Heart left ventricle (tissue), 16 donors: ENCODE data around the gene NISCH. TPM values are rescaled to one million over a fixed set of nuclear protein-coding genes. Genes with fewer than 3 reads are reported as not detected.

ENCODE experiments used
- ATAC-seq, 4 donors: fragments of 200-7000 bp; cut with Tn5 transposase; one replicate each; pipeline ENCODE4 v1.9.1; 2020 to 2022; ENCODE audit warnings: moderate library complexity in 4 of 4, mild to moderate bottlenecking in 3 of 4, moderate number of reproducible peaks in 1 of 4
- DNase-seq, 5 donors: peaks; one replicate each; pipeline ENCODE4 v3.0.0-alpha.2; 2020
- H3K27ac ChIP-seq, 12 donors: fragments of 200-600 bp; sonication (generic) in 4 of 12; one replicate each; pipeline versions ENCODE4 v1.5.0 to v1.8.0; 2016 to 2022; ENCODE audit warnings: mild to moderate bottlenecking in 2 of 12
- H3K27me3 ChIP-seq, 9 donors: fragments of 200-600 bp; sonication (generic) in 2 of 9; one replicate each; pipeline versions ENCODE4 v1.5.1 to v1.8.0; 2016 to 2022; ENCODE audit warnings: mild to moderate bottlenecking in 3 of 9
- H3K36me3 ChIP-seq, 9 donors: fragments of 200-600 bp; sonication (generic) in 2 of 9; one replicate each; pipeline versions ENCODE4 v1.5.0 to v1.8.0; 2018 to 2022; ENCODE audit warnings: mild to moderate bottlenecking in 2 of 9
- H3K4me1 ChIP-seq, 12 donors: fragments of 200-600 bp; sonication (generic) in 4 of 12; one replicate each; pipeline versions ENCODE4 v1.5.0 to v1.8.0; 2016 to 2022; ENCODE audit warnings: mild to moderate bottlenecking in 3 of 12
- H3K4me3 ChIP-seq, 12 donors: fragments of 200-600 bp; sonication (generic) in 4 of 12; one replicate each; pipeline versions ENCODE4 v1.5.0 to v1.8.0; 2017 to 2022; ENCODE audit warnings: mild to moderate bottlenecking in 9 of 12, moderate library complexity in 4 of 12
- H3K9me3 ChIP-seq, 12 donors: fragments of 200-600 bp; sonication (generic) in 4 of 12; one replicate each; pipeline versions ENCODE4 v1.5.0 to v1.8.0; 2016 to 2022; ENCODE audit warnings: mild to moderate bottlenecking in 1 of 12
- CTCF ChIP-seq, 12 donors: fragments of 200-600 bp; sonication (generic) in 4 of 12; IDR thresholded peaks; one replicate each; pipeline versions ENCODE4 v1.5.0 to v1.8.0; 2018 to 2022; ENCODE audit warnings: antibody characterized with exemption in 12 of 12, mild to moderate bottlenecking in 5 of 12
- POLR2A ChIP-seq, 2 donors: fragments of 450-650 bp; IDR thresholded peaks; one replicate each; pipeline ENCODE4 v1.6.1; 2017; ENCODE audit warnings: antibody characterized with exemption in 2 of 2, mild to moderate bottlenecking in 2 of 2, moderate library complexity in 2 of 2
- WGBS, 4 donors: extraction: QIAGEN DNeasy Blood & Tissue Kit in 2 of 4; methylation state at CpG; one replicate each; pipeline versions ENCODE4 v1.1.5 to v1.1.7; 2013 to 2018; 5-methylcytosine and 5-hydroxymethylcytosine counted together
- intact Hi-C, 10 donors: fragments of 100-400 bp; cut with DNase I; formaldehyde crosslinking; loops; one replicate each; pipeline versions ENCODE4 v1.11.1 to v1.14.2; 2022
- polyA plus RNA-seq, 2 donors: library from polyadenylated mRNA; stranded (reverse); fragments of 200-250 nt; gene quantifications; one replicate each; pipeline ENCODE4 v1.2.3, GENCODE V29; 2013
- total RNA-seq, 9 donors: library from RNA; depleted of rRNA in 2 of 9; stranded (reverse); fragments of >200 nt in 2 of 9; fragmentation: NEBNext Ultra II Directional in 3 of 9; extraction: Animal tissue kit (Norgen Biotek cat#: 25700) in 3 of 9; gene quantifications; one replicate each; pipeline versions ENCODE4 v1.1.0 to v1.2.4, GENCODE V29; 2016 to 2023
- donor health status: ischemic (EF 13 %, LVEDD 7.1; RV severe dilation, severe dysfunction).
- donor health status: healthy with polysubstance abuse.
- donor health status: DM: no; HTN: yes; CAD: no.
- donor health status: DM: no; HTN: no; CAD: no.
- donor health status: ischemic (EF 25% LVEDD 6.9; RV normal size, moderate dysfunction).
- donor health status: ischemic (EF 25% LVEDD 5.7; RV mildly dilated, moderate dysfunction).
- donor health status: healthy.
- donor health status: DM: yes; HTN: yes; CAD: no.
- donor health status: ischemic (EF 35%, LVEDD 5.7; RV mildly dilated, moderate dysfunction).
- donor health status: nonischemic (EF 11% LVEDD 7.7; RV severe dilation, severe dysfunction).
- donor health status: DM: yes; HTN: yes; CAD: no.
- donor health status: PGD.
- donor health status: ischemic (EF 29% LVEDD 5.4; RV normal size, mild dysfunction).
- donor health status: nonischemic (EF 23%, LVEDD 6.1; RV moderate dilation, normal function).

Gene NISCH
- total and polyA plus RNA-seq, 11 donors: 28.8 to 56.2 (median 42.0) TPM

DNA sequence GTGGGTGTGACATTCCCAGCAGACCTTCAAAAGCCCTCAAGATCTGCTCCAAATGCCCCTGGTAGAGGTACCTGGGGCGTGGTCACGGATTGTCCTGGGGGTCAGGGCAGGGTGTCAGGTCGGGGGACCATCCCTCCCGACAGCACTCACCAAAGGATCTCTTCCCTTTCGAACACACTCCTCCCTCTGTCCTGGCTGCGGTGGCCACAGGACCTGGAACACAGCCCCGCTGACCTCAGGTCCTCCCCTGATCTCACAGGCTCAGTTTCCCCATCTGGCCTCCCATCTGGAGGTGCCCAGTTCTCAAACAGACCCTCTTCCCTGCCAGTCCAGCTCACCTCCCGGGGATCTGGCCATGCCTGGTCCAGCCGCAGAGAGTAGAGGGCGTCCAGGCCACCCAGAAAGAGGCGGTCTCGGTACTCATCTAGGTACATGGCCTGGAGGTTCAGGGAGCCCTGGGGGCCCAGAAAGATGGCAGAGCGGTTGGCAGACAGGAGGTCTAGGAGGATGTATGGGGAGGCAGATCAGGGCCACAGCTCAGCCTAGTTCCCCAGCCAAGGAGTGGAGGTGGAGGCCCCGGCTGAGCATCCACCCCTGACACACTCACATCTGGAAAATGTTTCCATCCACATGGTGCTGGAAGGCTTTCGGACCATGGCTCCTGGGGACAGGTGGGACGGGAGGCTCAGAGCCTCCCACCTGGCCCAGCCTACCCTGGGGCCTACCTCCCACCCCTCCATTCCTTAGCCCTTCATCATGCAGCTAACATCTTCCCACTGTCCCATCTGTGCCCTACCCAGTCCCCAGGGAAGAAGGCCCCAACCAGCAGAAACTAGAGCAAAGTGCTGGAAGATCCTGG is 12.8 kb upstream of the NISCH start:
- Histone ChIP-seq H3K4me1 (peaks cover 0 to 26% (median 14%) of the 10 kb centered on the region in 12 donors), H3K27ac (peak overlapping the region in 8 of 12 donors; percentile 19 to 59 (median 38)), H3K4me3 (peak overlapping the region in 11 of 12 donors; percentile 8 to 52 (median 42)), H3K36me3 (peaks cover 0 to 5% (median 0%) of the 10 kb centered on the region in 9 donors), H3K9me3 (no peaks in the 10 kb centered on the region), H3K27me3 (no peaks in the 10 kb centered on the region)
- DNase-seq (peak in 2 of 5 donors; percentile 11 to 52), ATAC-seq (no peak)
- WGBS, 4 donors: 88 to 95% (median 93%) methylated on average over 14 to 16 of the region's 16 CpGs
- intact Hi-C loops: no loop called here
- TF ChIP-seq POLR2A (IDR thresholded peaks at IDR 0.05): no peak
- TF ChIP-seq CTCF (IDR thresholded peaks at IDR 0.05): no peak

- Histone ChIP-seq H3K4me3 (peak overlapping the region in 11 of 12 donors; percentile 8 to 52 (median 42)), H3K27ac (peak overlapping the region in 7 of 12 donors; percentile 19 to 59 (median 52)), H3K9me3 (no peaks in the 10 kb centered on the region), H3K27me3 (no peaks in the 10 kb centered on the region), H3K4me1 (peaks cover 0 to 26% (median 14%) of the 10 kb centered on the region in 12 donors), H3K36me3 (peaks cover 0 to 5% (median 0%) of the 10 kb centered on the region in 9 donors)
- ATAC-seq (no peak), DNase-seq (peak in 1 of 5 donors; percentile 52)
- intact Hi-C loops: no loop called here
- no peak for TF ChIP-seq POLR2A (IDR thresholded peaks at IDR 0.05)
- no peak for TF ChIP-seq CTCF (IDR thresholded peaks at IDR 0.05)
- WGBS, 4 donors: 81 to 94% (median 89%) methylated on average over 8 of the region's 8 CpGs
These were observed 12.2 kb upstream of the NISCH start for GRCh38 chr3:52443268-52443610.

DNA sequence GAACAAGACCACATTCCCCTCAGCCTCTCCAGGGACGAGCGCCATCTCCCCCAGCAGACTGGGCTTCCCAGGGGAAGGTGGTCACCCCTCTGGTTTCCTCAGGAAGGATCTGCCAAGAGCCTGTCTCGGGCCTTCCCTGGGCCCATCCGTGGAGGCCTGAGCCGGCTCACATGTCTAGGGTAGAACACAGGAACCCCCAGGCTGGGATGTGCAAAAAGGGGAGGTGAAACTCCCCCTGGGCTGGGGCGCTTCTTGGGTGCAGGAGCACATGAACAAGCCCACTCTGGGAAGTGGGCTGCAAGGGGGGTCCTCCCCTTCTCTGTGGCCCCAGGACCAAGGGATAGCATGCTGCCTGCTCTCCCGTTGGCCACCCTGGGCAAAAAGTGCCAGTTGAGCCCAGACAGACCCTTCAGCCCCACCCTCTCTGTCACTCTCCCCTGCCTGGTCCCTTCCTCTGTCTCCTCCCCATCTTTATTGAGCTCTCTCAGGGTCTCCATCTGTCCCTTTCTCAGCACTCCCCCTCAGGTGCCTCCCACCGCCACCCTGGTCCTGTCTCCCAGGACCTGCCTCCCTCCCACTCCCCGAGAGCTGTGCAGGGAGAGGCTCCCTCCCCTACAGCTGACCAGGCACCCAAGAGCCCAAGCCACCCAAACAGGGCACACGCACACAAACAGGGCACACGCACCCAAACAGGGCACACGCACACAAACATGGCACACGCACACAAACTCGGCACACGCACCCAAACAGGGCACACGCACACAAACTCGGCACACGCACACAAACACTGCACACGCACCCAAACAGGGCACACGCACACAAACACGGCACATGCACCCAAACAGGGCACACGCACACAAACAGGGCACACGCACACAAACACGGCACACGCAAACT is 11.4 kb upstream of the NISCH start:
- 83 to 90% (median 87%) methylated on average over 23 to 25 of the region's 25 CpGs for WGBS, 4 donors
- Histone ChIP-seq H3K36me3 (no peaks in the 10 kb centered on the region), H3K27me3 (no peaks in the 10 kb centered on the region), H3K4me1 (peaks cover 0 to 29% (median 13%) of the 10 kb centered on the region in 12 donors), H3K4me3 (peak overlapping the region in 10 of 12 donors; percentile 8 to 52 (median 42)), H3K27ac (peak overlapping the region in 7 of 12 donors; percentile 19 to 59 (median 52)), H3K9me3 (no peaks in the 10 kb centered on the region)
- ATAC-seq (no peak), DNase-seq (peak in 2 of 5 donors; percentile 19 to 26)
- intact Hi-C loops: no loop called here
- TF ChIP-seq CTCF (IDR thresholded peaks at IDR 0.05) (no peak), POLR2A (IDR thresholded peaks at IDR 0.05) (no peak)
